Spleen (tissue), 11 donors: ENCODE results near the gene CARD10. TPM values are rescaled to one million over a fixed set of nuclear protein-coding genes. Genes with fewer than 3 reads are reported as not detected.
A peak's percentile ranks its signal among the peaks of the same experiment; 100 is the strongest.

ENCODE experiments used
- DNase-seq: peaks from one replicate; pipeline ENCODE4 v3.0.0-alpha.2; 2020
- H3K27ac ChIP-seq, 8 donors: fragments of 200-600 bp; sonication (generic) in 7 of 8; 1 replicate in 4 of 8; 2 replicates in 4 of 8; pipeline versions ENCODE4 v1.5.0 to v1.8.0; 2016 to 2021; ENCODE audit warnings: inconsistent platforms in 4 of 8, mild to moderate bottlenecking in 4 of 8, moderate library complexity in 1 of 8
- H3K27me3 ChIP-seq, 7 donors: fragments of 200-600 bp; sonication (generic) in 6 of 7; replicated peaks in 1 of 7; 1 replicate in 4 of 7; 2 replicates in 3 of 7; pipeline versions ENCODE4 v1.5.0 to v1.8.0; 2016 to 2021; ENCODE audit warnings: inconsistent platforms in 3 of 7, mild to moderate bottlenecking in 1 of 7
- H3K36me3 ChIP-seq, 6 donors: fragments of 200-600 bp; sonication (generic) in 5 of 6; 1 replicate in 4 of 6; 2 replicates in 2 of 6; pipeline versions ENCODE4 v1.5.0 to v1.8.0; 2016 to 2021; ENCODE audit warnings: inconsistent platforms in 2 of 6
- H3K4me1 ChIP-seq, 6 donors: fragments of 200-600 bp; sonication (generic) in 5 of 6; 1 replicate in 3 of 6; 2 replicates in 3 of 6; pipeline versions ENCODE4 v1.5.0 to v1.8.0; 2016 to 2021; ENCODE audit warnings: inconsistent platforms in 3 of 6
- H3K4me3 ChIP-seq, 8 donors: fragments of 200-600 bp; sonication (generic) in 7 of 8; 1 replicate in 4 of 8; 2 replicates in 4 of 8; pipeline versions ENCODE4 v1.5.0 to v1.8.0; 2016 to 2021; ENCODE audit warnings: inconsistent platforms in 4 of 8, mild to moderate bottlenecking in 4 of 8, moderate library complexity in 2 of 8
- H3K9me3 ChIP-seq, 8 donors: fragments of 200-600 bp; sonication (generic) in 7 of 8; 1 replicate in 4 of 8; 2 replicates in 4 of 8; pipeline versions ENCODE4 v1.5.0 to v1.8.0; 2016 to 2021; ENCODE audit warnings: inconsistent platforms in 4 of 8
- POLR2A ChIP-seq, 3 donors: fragments of 450-650 bp; IDR thresholded peaks; one replicate each; pipeline ENCODE4 v1.5.1; 2017; ENCODE audit warnings: antibody characterized with exemption in 3 of 3, mild to moderate bottlenecking in 1 of 3
- POLR2AphosphoS5 ChIP-seq, 3 donors: sonication (generic); formaldehyde crosslinking; IDR thresholded peaks; one replicate each; pipeline ENCODE4 v1.5.1; 2017; ENCODE audit warnings: antibody characterized with exemption in 3 of 3
- WGBS, 5 donors: extraction: QIAGEN DNeasy Blood & Tissue Kit in 3 of 5; methylation state at CpG; one replicate each; pipeline versions ENCODE4 v1.1.5 to v1.1.7; 2013 to 2018; 5-methylcytosine and 5-hydroxymethylcytosine counted together
- intact Hi-C: fragments of 100-400 bp; cut with DNase I; formaldehyde crosslinking; loops from one replicate; pipeline ENCODE4 v1.15.0; 2023; ENCODE audit warnings: low total_unique reads
- polyA plus RNA-seq, 3 donors: library from polyadenylated mRNA; stranded (reverse); fragments of 200-250 nt; gene quantifications; one replicate each; pipeline ENCODE4 v1.2.1, GENCODE V29; 2013
- total RNA-seq, 7 donors: library from RNA; depleted of rRNA in 3 of 7; stranded (reverse); fragments of >200 nt in 3 of 7; fragmentation: NEBNext Ultra II Directional in 4 of 7; extraction: Animal tissue kit (Norgen Biotek cat#: 25700) in 4 of 7; gene quantifications; one replicate each; pipeline versions ENCODE4 v1.1.0 to v1.2.1, GENCODE V29; 2016 to 2021
- TF ChIP-seq, protein P1 (sequence below), 11 experiments: fragments of 200-600 bp in 7 of 11; fragments of 450-650 bp in 4 of 11; sonication (generic) in 4 of 11; IDR thresholded peaks in 8 of 11; conservative IDR thresholded peaks in 3 of 11; 1 replicate in 7 of 11; 2 replicates in 4 of 11; pipeline versions ENCODE4 v1.4.0 to v1.8.0; 2016 to 2021; ENCODE audit warnings: antibody characterized with exemption in 11 of 11, inconsistent platforms in 4 of 11, mild to moderate bottlenecking in 1 of 11
- donor health status: healthy with polysubstance abuse.
- donor health status: DM: no; HTN: no; CAD: no; lungs with moderate emphysema.
- donor health status: DM: no; HTN: no; CAD: no.
- donor health status: Bipolar disorder and iron deficiency.
- donor health status: healthy.
- donor health status: DM: no; HTN: no; CAD: no.
- donor health status: DM: yes; HTN: yes; CAD: no.

Gene CARD10
- total and polyA plus RNA-seq, 10 donors: 2.5 to 12.5 (median 9.5) TPM

DNA sequence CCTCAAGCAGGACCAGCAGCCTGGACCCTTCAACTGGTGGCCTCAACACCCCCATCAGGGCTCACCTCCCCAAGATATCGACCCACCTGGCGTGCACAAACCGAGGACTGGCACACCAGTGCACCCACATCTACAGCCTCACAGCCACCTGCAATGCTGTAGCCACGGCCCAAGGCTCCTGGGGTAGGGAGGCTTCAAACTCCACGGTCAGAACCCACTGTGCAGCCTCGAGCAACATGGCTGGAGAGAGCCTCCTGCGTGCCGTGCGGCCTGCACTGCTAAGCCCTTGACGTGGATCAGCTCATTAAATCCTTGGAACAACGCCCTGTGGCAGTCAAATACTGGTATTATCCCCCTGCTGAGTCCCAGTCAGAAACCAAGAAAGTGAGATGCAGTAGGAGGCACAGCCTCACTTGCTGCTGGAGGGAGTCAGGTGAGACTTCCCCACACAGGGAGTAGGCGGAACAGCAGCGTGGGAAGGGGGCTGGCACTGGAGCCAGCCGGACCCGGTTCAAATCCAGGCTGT, 4.6 kb downstream of the CARD10 start:
- 72 to 89% (median 80%) methylated on average over 10 to 15 of the region's 15 CpGs for WGBS, 5 donors
- TF ChIP-seq POLR2AphosphoS5 (IDR thresholded peaks at IDR 0.05) (no peak), POLR2A (IDR thresholded peaks at IDR 0.05) (no peak)
- TF ChIP-seq, protein P1, sequence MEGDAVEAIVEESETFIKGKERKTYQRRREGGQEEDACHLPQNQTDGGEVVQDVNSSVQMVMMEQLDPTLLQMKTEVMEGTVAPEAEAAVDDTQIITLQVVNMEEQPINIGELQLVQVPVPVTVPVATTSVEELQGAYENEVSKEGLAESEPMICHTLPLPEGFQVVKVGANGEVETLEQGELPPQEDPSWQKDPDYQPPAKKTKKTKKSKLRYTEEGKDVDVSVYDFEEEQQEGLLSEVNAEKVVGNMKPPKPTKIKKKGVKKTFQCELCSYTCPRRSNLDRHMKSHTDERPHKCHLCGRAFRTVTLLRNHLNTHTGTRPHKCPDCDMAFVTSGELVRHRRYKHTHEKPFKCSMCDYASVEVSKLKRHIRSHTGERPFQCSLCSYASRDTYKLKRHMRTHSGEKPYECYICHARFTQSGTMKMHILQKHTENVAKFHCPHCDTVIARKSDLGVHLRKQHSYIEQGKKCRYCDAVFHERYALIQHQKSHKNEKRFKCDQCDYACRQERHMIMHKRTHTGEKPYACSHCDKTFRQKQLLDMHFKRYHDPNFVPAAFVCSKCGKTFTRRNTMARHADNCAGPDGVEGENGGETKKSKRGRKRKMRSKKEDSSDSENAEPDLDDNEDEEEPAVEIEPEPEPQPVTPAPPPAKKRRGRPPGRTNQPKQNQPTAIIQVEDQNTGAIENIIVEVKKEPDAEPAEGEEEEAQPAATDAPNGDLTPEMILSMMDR (IDR thresholded peaks at IDR 0.05 in 8 of 11, conservative IDR thresholded peaks at IDR 0.05 in 3 of 11): no peak
- Histone ChIP-seq H3K27ac (no peak overlapping the region), H3K9me3 (peaks cover 0 to 7% (median 0%) of the 10 kb centered on the region in 8 donors), H3K36me3 (peaks cover 0 to 6% (median 0%) of the 10 kb centered on the region in 6 donors), H3K27me3 (peaks cover 0 to 21% (median 13%) of the 10 kb centered on the region in 7 donors), H3K4me1 (peaks cover 0 to 53% (median 27%) of the 10 kb centered on the region in 6 donors), H3K4me3 (no peak overlapping the region)
- DNase-seq: no peak
- intact Hi-C loops: no loop called here

GRCh38 chr22:37511395-37512104, 7.7 kb downstream of the CARD10 start:
- Histone ChIP-seq H3K9me3 (peaks cover 0 to 6% (median 0%) of the 10 kb centered on the region in 8 donors), H3K4me3 (no peak overlapping the region), H3K36me3 (peaks cover 0 to 21% (median 0%) of the 10 kb centered on the region in 6 donors), H3K4me1 (peaks cover 0 to 42% (median 16%) of the 10 kb centered on the region in 6 donors), H3K27me3 (peaks cover 0 to 3% (median 0%) of the 10 kb centered on the region in 7 donors), H3K27ac (peak overlapping the region in 6 of 8 donors; percentile 36 to 66 (median 52))
- intact Hi-C loops: no loop called here
- DNase-seq: no peak
- WGBS, 5 donors: 77 to 93% (median 82%) methylated on average over 6 of the region's 6 CpGs
- TF ChIP-seq POLR2A (IDR thresholded peaks at IDR 0.05) (no peak), POLR2AphosphoS5 (IDR thresholded peaks at IDR 0.05) (no peak)
- TF ChIP-seq, protein P1 (IDR thresholded peaks at IDR 0.05 in 8 of 11, conservative IDR thresholded peaks at IDR 0.05 in 3 of 11): no peak

DNA sequence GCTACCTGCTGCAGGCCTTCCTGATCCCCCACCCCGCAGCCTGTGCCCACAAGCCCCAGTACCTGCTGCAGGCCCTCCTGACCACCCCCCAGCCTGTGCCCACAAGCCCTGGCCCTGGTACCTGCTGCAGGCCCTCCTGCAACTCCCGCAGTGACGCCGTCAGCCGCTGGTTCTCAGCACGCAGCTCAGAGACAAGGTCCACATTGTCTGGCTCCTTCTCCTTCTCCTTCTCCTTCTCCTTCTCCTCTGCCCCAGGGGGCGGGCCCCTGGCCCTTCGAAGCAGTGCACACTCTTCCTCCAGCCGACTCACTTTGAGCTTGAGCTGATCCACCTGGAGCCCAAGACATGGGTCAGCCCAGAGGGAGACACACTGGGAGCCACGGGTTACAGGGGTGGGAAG, 9.1 kb downstream of the CARD10 start:
- Histone ChIP-seq H3K4me3 (no peak overlapping the region), H3K27me3 (peaks cover 0 to 3% (median 0%) of the 10 kb centered on the region in 7 donors), H3K36me3 (peaks cover 0 to 23% (median 0%) of the 10 kb centered on the region in 6 donors), H3K4me1 (peaks cover 0 to 42% (median 16%) of the 10 kb centered on the region in 6 donors), H3K9me3 (no peaks in the 10 kb centered on the region), H3K27ac (no peak overlapping the region)
- TF ChIP-seq POLR2AphosphoS5 (IDR thresholded peaks at IDR 0.05) (no peak), POLR2A (IDR thresholded peaks at IDR 0.05) (no peak)
- TF ChIP-seq, protein P1 (IDR thresholded peaks at IDR 0.05 in 8 of 11, conservative IDR thresholded peaks at IDR 0.05 in 3 of 11): no peak
- DNase-seq: no peak
- WGBS, 5 donors: 79 to 85% (median 80%) methylated on average over 9 to 10 of the region's 10 CpGs
- intact Hi-C loops: no loop called here
